Mucosa of descending colon (tissue), 3 donors: ENCODE measurements around the gene CFAP61. TPM values are rescaled to one million over a fixed set of nuclear protein-coding genes. Genes with fewer than 3 reads are reported as not detected.

Experiments used
- ATAC-seq: fragments of 200-7000 bp; cut with Tn5 transposase; one replicate; pipeline ENCODE4 v1.9.1; 2020; ENCODE audit warnings: mild to moderate bottlenecking, moderate library complexity
- DNase-seq, 3 donors: peaks; one replicate each; pipeline ENCODE4 v3.0.0-alpha.2; 2020
- H3K36me3 ChIP-seq: fragments of 200-600 bp; one replicate; pipeline ENCODE4 v1.8.0; 2021; ENCODE audit warnings: low read depth, mild to moderate bottlenecking
- H3K4me1 ChIP-seq: fragments of 200-600 bp; one replicate; pipeline ENCODE4 v1.8.0; 2021; ENCODE audit warnings: low read depth, mild to moderate bottlenecking
- H3K4me3 ChIP-seq: fragments of 200-600 bp; one replicate; pipeline ENCODE4 v1.8.0; 2021; ENCODE audit warnings: mild to moderate bottlenecking
- H3K9me3 ChIP-seq: fragments of 200-600 bp; one replicate; pipeline ENCODE4 v1.8.0; 2021; ENCODE audit warnings: mild to moderate bottlenecking
- intact Hi-C, 2 donors: fragments of 100-400 bp; cut with DNase I in 1 of 2; cut with micrococcal nuclease in 1 of 2; formaldehyde crosslinking; loops; one replicate each; pipeline versions ENCODE4 v1.11.0 to v1.11.1; 2022; cut with DNase I, micrococcal nuclease
- total RNA-seq, 3 donors: library from RNA; stranded (reverse); fragmentation: NEBNext Ultra II Directional in 2 of 3; extraction: Animal tissue kit (Norgen Biotek cat#: 25700) in 2 of 3; gene quantifications; one replicate each; pipeline versions ENCODE4 v1.2.1 to v1.2.4, GENCODE V29; 2021 to 2023
- TF ChIP-seq, protein P1 (sequence below): fragments of 200-600 bp; IDR thresholded peaks from one replicate; pipeline ENCODE4 v1.8.0; 2022; ENCODE audit warnings: antibody characterized with exemption, mild to moderate bottlenecking
- donor health status: DM: no; HTN: no; CAD: no; lungs with moderate emphysema.
- donor health status: DM: no; HTN: no; CAD: no.
- donor health status: DM: no; HTN: yes; CAD: no.

Gene CFAP61
- total RNA-seq, 3 donors from 2014 or later: 0.35 to 0.79 TPM; not detected in 1

DNA sequence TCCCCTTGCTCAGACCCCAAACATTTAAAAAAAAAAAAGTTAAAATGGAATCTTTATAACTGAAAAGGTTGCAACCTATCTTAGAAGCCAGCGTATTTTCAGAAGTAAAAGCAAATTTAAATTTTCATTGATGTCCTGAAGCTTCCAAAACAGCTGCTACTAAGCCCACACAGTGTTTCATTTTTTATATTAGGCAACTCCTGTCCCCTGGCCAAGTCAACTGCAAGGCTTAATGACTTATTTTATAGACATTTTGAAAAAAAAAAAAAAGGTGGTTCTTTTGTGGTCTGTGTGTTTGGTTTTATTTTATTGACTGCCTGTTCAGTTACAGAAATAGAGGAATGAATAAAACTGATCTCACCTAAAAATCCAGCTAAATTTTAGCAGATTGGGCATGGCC lies 13.0 kb downstream of the CFAP61 start:
- intact Hi-C loops: no loop called here
- H3K4me1 ChIP-seq: no peaks in the 10 kb centered on the region
- H3K9me3 ChIP-seq: no peaks in the 10 kb centered on the region
- TF ChIP-seq, protein P1, sequence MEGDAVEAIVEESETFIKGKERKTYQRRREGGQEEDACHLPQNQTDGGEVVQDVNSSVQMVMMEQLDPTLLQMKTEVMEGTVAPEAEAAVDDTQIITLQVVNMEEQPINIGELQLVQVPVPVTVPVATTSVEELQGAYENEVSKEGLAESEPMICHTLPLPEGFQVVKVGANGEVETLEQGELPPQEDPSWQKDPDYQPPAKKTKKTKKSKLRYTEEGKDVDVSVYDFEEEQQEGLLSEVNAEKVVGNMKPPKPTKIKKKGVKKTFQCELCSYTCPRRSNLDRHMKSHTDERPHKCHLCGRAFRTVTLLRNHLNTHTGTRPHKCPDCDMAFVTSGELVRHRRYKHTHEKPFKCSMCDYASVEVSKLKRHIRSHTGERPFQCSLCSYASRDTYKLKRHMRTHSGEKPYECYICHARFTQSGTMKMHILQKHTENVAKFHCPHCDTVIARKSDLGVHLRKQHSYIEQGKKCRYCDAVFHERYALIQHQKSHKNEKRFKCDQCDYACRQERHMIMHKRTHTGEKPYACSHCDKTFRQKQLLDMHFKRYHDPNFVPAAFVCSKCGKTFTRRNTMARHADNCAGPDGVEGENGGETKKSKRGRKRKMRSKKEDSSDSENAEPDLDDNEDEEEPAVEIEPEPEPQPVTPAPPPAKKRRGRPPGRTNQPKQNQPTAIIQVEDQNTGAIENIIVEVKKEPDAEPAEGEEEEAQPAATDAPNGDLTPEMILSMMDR: no peak
- DNase-seq (no peak), ATAC-seq (no peak)
- no peaks in the 10 kb centered on the region for H3K36me3 ChIP-seq
- no peak overlapping the region for H3K4me3 ChIP-seq

DNA sequence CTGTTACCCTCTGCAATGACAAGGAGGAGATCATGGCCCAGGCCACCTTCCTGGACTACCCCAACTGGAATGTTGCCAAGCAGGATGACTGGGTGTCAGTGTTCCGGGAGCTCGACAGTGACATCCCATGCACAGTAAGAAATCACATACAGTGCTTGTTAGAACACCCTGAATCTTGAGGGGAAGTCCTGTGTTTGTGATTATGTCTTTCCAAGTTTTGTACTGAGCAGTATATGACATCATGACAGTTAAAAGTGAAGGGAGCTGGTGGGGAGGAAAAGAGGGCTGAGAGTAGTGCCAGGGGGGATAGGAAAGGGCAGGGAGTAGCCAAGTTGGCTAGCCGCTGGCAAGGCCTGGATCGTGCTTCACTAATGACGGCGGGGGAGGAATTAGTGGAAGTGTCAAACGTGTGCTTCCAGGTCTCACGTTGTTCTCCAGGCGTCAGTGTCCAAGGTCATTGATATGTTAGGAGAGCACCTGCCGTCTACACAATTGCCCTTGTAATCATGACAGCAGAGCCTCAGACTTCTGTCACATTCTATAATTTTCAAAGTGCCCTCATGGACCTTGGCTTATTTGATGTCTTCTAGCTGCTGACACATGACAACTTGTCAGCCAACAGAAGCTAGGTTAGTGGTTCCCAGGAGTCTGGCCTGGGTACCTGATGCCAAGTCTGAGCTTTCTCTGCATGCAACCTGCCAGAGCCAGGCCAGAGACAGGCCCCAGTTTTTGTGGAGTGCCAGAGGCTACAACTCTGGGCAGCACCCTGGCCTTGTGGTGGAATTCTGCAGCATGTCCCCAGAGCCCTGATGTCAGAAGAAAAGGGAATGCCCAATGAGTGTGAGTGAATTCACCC lies 18.8 kb downstream of the CFAP61 start:
- Histone ChIP-seq H3K4me3 (no peak overlapping the region), H3K9me3 (no peaks in the 10 kb centered on the region), H3K4me1 (no peaks in the 10 kb centered on the region), H3K36me3 (no peaks in the 10 kb centered on the region)
- DNase-seq (no peak), ATAC-seq (no peak)
- intact Hi-C loops: no loop called here
- TF ChIP-seq, protein P1: no peak

DNA sequence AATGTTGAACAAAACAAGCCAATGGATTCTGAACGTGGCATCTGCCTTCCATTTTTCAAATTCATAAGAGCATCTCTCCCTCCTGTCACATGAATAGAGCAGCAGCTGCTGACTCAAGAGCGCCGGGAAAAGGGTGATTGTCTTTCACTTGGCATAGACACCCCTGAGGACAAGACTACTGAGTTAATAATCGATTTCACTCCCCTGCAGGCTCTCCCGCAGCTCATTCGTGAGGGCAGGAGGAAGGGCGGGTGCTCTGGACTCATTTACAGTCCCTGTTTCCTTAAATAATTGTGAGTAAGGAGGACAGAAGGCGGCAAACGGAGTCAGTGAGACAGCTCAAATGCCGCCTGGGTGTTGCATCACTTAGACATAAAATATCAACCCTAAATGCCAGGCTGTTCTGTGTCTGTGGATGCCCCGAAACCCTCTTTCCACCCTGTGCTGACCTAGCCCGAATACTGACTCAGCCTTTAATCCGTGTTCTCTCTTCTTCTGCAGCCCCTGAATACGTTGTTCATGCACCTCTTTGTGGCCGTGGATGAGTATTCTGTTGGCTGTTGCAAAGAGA lies 21.6 kb downstream of the CFAP61 start:
- no peaks in the 10 kb centered on the region for H3K9me3 ChIP-seq
- no peaks in the 10 kb centered on the region for H3K4me1 ChIP-seq
- no peak for ATAC-seq
- no peak overlapping the region for H3K4me3 ChIP-seq
- H3K36me3 ChIP-seq: no peaks in the 10 kb centered on the region
- TF ChIP-seq, protein P1: no peak
- DNase-seq: no peak
- intact Hi-C loops: no loop called here

DNA sequence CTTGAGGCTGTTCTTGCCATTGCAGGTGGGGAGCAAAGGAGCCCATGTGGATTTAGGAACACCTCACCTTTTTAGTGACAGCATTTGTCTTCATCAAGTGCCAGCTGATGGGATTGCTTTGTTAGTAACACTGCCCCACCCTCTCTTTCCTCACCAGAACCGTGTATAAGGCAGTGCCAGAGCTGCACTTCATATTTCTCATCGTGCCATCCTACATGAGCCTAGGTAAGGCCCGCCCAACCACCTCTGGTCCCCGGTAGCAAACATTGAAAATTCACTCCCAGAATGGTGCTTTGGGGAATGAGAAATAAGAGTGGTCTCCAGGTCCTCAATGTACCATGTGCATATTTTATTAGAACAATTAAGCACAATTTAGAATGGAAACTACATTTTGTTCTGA lies 22.7 kb downstream of the CFAP61 start:
- Histone ChIP-seq H3K4me1 (no peaks in the 10 kb centered on the region), H3K36me3 (no peaks in the 10 kb centered on the region), H3K4me3 (no peak overlapping the region), H3K9me3 (no peaks in the 10 kb centered on the region)
- intact Hi-C loops: no loop called here
- ATAC-seq: no peak
- DNase-seq: no peak
- TF ChIP-seq, protein P1: no peak

DNA sequence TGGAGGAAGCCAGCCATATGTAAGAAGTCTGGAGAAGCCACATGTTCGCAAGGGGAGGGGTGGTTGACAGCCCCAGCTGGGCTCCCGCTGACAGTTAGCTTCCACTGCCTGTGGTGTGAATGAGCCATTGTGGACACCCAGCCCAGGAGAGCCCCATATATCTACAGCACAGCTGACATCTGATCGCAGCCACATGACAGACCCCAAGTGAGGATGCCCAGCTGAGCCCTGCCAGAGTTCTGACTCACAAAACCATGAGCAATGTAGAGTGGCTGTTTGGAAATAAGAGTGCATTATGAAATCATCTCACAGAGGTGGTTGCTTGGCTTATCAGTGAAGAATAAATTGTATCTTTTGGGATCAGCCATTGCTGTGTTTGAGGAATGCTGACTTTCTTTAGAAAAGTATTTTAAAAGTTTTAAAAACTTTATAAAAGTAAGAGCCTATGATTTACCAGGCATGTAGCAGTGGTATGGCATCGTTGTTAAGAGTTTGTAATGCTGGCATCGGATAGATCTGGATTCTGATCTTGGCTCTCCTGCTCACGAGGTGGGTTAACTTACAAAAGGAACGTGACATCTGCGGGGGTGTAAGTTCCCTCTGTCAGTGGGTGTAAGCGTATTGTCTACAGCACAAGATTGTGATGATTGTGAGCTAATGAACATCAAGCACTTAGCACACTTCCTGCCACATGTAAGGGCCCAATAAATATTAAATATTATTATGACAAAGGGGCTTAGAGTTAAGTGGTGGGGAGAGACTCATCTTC lies 24.1 kb downstream of the CFAP61 start:
- intact Hi-C loops: no loop called here
- no peaks in the 10 kb centered on the region for H3K4me1 ChIP-seq
- H3K36me3 ChIP-seq: no peaks in the 10 kb centered on the region
- ATAC-seq (no peak), DNase-seq (no peak)
- no peaks in the 10 kb centered on the region for H3K9me3 ChIP-seq
- TF ChIP-seq, protein P1: no peak
- H3K4me3 ChIP-seq: no peak overlapping the region
